Measurements from ENCODE around the gene OR51B4. TPM values are rescaled to one million over a fixed set of nuclear protein-coding genes. Genes with fewer than 3 reads are reported as not detected.

OR51B4 gene
- total and polyA plus RNA-seq, 9 of the 15 experiments (the other 6 are each of a cell fraction or from before 2014, with no cell fraction given): 17.1 to 64.6 (median 39.9) TPM

DNA sequence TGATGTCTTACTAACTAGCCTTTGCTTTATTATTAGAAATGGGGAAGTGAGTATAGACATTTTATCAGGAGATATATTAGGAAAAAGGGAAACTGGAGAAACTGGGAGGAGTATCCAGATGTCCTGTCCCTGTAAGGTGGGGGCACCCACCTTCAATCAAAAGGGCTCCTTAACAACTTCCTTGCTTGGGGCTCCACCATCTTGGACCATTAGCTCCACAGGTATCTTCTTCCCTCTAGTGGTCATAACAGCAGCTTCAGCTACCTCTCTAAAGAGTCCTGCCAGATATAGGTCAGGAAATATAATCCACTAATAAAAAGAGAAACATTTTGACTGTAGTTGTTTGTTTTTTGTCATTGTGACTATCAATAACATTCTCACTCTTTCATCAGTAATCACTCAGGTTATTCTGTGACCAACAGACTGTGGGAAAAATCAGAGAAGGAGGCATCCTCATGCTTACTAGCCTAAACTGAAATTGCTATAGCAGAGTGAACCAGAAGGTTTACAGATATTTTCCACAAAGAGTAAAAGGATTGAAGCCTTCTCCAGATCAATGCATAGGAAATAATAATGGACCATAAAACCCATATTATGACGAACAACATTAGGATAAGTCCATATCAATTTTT, 10.4 kb downstream of the OR51B4 start:
- WGBS (ENCODE audit: insufficient coverage, low coverage, missing lambda C conversion rate): 8% methylated on average over 1 of the region's 1 CpG
- Histone ChIP-seq H3K27me3 (ENCODE audit: control insufficient read depth in 2 of 2, insufficient read depth in 2 of 2, low read length in 2 of 2) (no peaks in the 10 kb centered on the region), H3K9me3 (replicated peaks; ENCODE audit: control insufficient read depth, insufficient read depth, low read depth, low read length) (peaks cover 2% of the 10 kb centered on the region; the same call in 1 of the 2 replicates), H3K27ac (ENCODE audit: extremely low read depth, low read depth, low read length) (peak overlapping the region; percentile 31), H3K4me2 (ENCODE audit: insufficient read depth, low read length) (peak overlapping the region; percentile 33), H3K79me2 (ENCODE audit: control insufficient read depth, insufficient read depth, low read length) (peaks cover 61% of the 10 kb centered on the region), H4K20me1 (replicated peaks; ENCODE audit: control insufficient read depth, insufficient read depth, low read length) (no peaks in the 10 kb centered on the region), H3K36me3 (ENCODE audit: control insufficient read depth, insufficient read depth, low read length) (peaks cover 28% of the 10 kb centered on the region), H3K9ac (ENCODE audit: insufficient read depth in 1 of 2, low read depth in 2 of 2, low read length in 2 of 2) (0 out of 4 replicates have a peak overlapping the region, but pooled peaks of 1 of the 2 experiments have one; percentile 28), H3K4me1 (replicated peaks in 1 of 2; ENCODE audit: control insufficient read depth in 2 of 2, insufficient read depth in 2 of 2, low read length in 2 of 2) (peaks cover 18 to 50% of the 10 kb centered on the region in 2 experiments; a peak in 4 of 5 replicates), H3K4me3 (no peak overlapping the region), H2AFZ (ENCODE audit: low read depth, low read length) (0 out of 2 replicates have a peak overlapping the region, but pooled peaks have one; percentile 10), H3K9me1 (ENCODE audit: control insufficient read depth, insufficient read depth, low read length) (no peaks in the 10 kb centered on the region)
- BruUV-seq (replicated peaks): no TSS peak
- intact Hi-C loops (cut with micrococcal nuclease) (loop anchor here (1.0 to 5.0 kb wide), 4 partner anchors 79 to 266 kb away; no protein-coding TSS in a partner anchor), in situ Hi-C loops (cut with MboI) (no loop called here)
- DNase-seq (ENCODE audit: extremely low read depth in 1 of 4, low spot score in 3 of 4): peak; percentile 49 to 88 (median 63)
- POLR2A ChIA-PET: interaction anchor here (0.6 to 1.7 kb wide), 10 partner anchors 11 to 393 kb away, joined by 3 to 5 read pairs (median 3); partner anchors contain the start of genes HBE1, OR52A1 and TRIM5
- ATAC-seq: peak; percentile 81
- FAIRE-seq: peak; percentile 85
- CTCF ChIA-PET (ENCODE audit: low intra/inter-chr PET ratio): interaction anchor here (0.6 to 2.3 kb wide), 6 partner anchors 48 to 167 kb away, joined by 3 to 38 read pairs (median 4); no protein-coding TSS in a partner anchor
- no peak for TF ChIP-seq MYNN (IDR thresholded peaks at IDR 0.05)
- no peak for TF ChIP-seq MYNN (CRISPR knock-in tag; IDR thresholded peaks at IDR 0.05)
- no peak for TF ChIP-seq NFYB (IDR thresholded peaks at IDR 0.05; ENCODE audit: extremely low read depth, insufficient read length)
- TF ChIP-seq, protein P1, sequence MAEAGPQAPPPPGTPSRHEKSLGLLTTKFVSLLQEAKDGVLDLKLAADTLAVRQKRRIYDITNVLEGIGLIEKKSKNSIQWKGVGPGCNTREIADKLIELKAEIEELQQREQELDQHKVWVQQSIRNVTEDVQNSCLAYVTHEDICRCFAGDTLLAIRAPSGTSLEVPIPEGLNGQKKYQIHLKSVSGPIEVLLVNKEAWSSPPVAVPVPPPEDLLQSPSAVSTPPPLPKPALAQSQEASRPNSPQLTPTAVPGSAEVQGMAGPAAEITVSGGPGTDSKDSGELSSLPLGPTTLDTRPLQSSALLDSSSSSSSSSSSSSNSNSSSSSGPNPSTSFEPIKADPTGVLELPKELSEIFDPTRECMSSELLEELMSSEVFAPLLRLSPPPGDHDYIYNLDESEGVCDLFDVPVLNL (CRISPR knock-in tag; IDR thresholded peaks at IDR 0.05; ENCODE audit: low read depth): no peak
- no peak for TF ChIP-seq ZNF57 (CRISPR knock-in tag; IDR thresholded peaks at IDR 0.05)
- 0 out of 2 replicates have a peak, but pooled peaks have one; percentile 39 for TF ChIP-seq KLF13 (tag; IDR thresholded peaks at IDR 0.05; ENCODE audit: borderline replicate concordance, low read depth)
- no peak; a peak in 1 of 4 replicates for TF ChIP-seq SRF (CRISPR knock-in tag; IDR thresholded peaks at IDR 0.05)
- TF ChIP-seq, protein P2, sequence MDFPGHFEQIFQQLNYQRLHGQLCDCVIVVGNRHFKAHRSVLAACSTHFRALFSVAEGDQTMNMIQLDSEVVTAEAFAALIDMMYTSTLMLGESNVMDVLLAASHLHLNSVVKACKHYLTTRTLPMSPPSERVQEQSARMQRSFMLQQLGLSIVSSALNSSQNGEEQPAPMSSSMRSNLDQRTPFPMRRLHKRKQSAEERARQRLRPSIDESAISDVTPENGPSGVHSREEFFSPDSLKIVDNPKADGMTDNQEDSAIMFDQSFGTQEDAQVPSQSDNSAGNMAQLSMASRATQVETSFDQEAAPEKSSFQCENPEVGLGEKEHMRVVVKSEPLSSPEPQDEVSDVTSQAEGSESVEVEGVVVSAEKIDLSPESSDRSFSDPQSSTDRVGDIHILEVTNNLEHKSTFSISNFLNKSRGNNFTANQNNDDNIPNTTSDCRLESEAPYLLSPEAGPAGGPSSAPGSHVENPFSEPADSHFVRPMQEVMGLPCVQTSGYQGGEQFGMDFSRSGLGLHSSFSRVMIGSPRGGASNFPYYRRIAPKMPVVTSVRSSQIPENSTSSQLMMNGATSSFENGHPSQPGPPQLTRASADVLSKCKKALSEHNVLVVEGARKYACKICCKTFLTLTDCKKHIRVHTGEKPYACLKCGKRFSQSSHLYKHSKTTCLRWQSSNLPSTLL (IDR thresholded peaks at IDR 0.05): no peak
- TF ChIP-seq YY1 (IDR thresholded peaks at IDR 0.05; ENCODE audit: borderline replicate concordance in 1 of 3, control insufficient read depth in 1 of 3, extremely low read depth in 1 of 3, insufficient read depth in 3 of 3, insufficient read length in 1 of 3, insufficient replicate concordance in 2 of 3, low read depth in 1 of 3, low read length in 2 of 3): peak in 2 of 3 experiments; percentile 43 to 94
- TF ChIP-seq ATF1 (CRISPR knock-in tag; IDR thresholded peaks at IDR 0.05): no peak
- no peak for TF ChIP-seq ATF1 (tag; IDR thresholded peaks at IDR 0.05)
- no peak; the same call in 1 of the 2 replicates for TF ChIP-seq JUND (IDR thresholded peaks at IDR 0.05; ENCODE audit: borderline replicate concordance, low read depth, low read length)
- TF ChIP-seq JUND (tag; IDR thresholded peaks at IDR 0.05; ENCODE audit: borderline replicate concordance, low read depth, low read length): peak; percentile 55; the same call in 1 of the 3 replicates
- TF ChIP-seq, protein P3, sequence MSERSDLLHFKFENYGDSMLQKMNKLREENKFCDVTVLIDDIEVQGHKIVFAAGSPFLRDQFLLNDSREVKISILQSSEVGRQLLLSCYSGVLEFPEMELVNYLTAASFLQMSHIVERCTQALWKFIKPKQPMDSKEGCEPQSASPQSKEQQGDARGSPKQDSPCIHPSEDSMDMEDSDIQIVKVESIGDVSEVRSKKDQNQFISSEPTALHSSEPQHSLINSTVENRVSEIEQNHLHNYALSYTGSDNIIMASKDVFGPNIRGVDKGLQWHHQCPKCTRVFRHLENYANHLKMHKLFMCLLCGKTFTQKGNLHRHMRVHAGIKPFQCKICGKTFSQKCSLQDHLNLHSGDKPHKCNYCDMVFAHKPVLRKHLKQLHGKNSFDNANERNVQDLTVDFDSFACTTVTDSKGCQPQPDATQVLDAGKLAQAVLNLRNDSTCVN (CRISPR knock-in tag; IDR thresholded peaks at IDR 0.05): no peak
- TF ChIP-seq, protein P4, sequence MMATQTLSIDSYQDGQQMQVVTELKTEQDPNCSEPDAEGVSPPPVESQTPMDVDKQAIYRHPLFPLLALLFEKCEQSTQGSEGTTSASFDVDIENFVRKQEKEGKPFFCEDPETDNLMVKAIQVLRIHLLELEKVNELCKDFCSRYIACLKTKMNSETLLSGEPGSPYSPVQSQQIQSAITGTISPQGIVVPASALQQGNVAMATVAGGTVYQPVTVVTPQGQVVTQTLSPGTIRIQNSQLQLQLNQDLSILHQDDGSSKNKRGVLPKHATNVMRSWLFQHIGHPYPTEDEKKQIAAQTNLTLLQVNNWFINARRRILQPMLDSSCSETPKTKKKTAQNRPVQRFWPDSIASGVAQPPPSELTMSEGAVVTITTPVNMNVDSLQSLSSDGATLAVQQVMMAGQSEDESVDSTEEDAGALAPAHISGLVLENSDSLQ (IDR thresholded peaks at IDR 0.05): peak; percentile 68
